Measurements from ENCODE around the gene FAM3A.

Gene FAM3A

DNA sequence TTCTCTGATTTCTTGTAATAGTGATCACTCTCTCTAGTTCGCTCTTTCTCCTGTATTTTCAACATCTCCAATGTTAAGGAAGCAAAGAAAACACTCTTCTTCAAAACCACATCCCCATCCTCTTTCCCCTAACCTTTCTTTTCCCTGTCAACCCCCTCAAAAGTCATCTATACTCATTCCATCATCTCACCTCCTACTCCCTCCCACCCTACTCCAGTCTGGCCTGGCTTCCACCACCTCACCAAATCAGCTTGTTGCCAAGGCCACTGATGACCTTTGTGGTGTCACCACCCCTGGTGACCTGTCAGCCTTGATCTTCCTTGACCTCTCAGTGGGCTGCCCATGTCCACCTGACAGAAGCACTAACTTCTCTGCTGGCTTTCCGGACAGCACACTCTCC is 2.3 kb downstream of the FAM3A start:
- no peak for TF ChIP-seq CTCF (IDR thresholded peaks at IDR 0.05; ENCODE audit: low read depth, low read length)
- no peak overlapping the region for H3K4me3 ChIP-seq (ENCODE audit: low read depth, low read length)

- H3K4me3 ChIP-seq (ENCODE audit: low read depth, low read length) = no peak overlapping the region
- no peak for TF ChIP-seq CTCF (IDR thresholded peaks at IDR 0.05; ENCODE audit: low read depth, low read length)
Observed at GRCh38 chrX:154512879-154513553, 3.0 kb downstream of the FAM3A start.

DNA sequence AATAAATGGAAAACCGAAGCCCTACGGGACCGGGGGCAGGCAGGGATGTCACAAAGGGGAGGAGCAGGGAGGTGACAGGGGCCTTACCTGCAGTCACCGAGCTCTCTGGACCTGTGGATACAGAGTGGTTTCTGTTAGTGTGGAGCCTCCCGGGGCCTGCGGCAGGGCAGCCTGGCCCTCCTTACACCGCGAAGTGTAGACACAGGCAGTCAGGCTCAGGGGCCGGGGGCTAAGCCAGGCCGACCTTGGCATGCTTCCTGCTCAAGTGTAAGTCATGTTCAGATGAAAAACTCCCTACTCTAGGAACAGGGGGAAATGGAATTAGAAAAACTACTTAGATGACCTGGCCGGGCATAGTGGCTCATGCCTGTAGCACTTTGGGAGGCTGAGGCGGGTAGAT is 4.3 kb downstream of the FAM3A start:
- no peak for TF ChIP-seq CTCF (IDR thresholded peaks at IDR 0.05; ENCODE audit: low read depth, low read length)
- no peak overlapping the region for H3K4me3 ChIP-seq (ENCODE audit: low read depth, low read length)

GRCh38 chrX:154509455-154509854 is 6.6 kb downstream of the FAM3A start:
- no peak for TF ChIP-seq CTCF (IDR thresholded peaks at IDR 0.05; ENCODE audit: low read depth, low read length)

GRCh38 chrX:154508384-154508745 is 7.7 kb downstream of the FAM3A start:
- TF ChIP-seq CTCF (IDR thresholded peaks at IDR 0.05; ENCODE audit: low read depth, low read length) = no peak
- H3K4me3 ChIP-seq (ENCODE audit: low read depth, low read length) = no peak overlapping the region

More at GRCh38 chrX:154509455-154509854, 6.6 kb downstream of the FAM3A start:
- no peak overlapping the region for H3K4me3 ChIP-seq (ENCODE audit: low read depth, low read length)

DNA sequence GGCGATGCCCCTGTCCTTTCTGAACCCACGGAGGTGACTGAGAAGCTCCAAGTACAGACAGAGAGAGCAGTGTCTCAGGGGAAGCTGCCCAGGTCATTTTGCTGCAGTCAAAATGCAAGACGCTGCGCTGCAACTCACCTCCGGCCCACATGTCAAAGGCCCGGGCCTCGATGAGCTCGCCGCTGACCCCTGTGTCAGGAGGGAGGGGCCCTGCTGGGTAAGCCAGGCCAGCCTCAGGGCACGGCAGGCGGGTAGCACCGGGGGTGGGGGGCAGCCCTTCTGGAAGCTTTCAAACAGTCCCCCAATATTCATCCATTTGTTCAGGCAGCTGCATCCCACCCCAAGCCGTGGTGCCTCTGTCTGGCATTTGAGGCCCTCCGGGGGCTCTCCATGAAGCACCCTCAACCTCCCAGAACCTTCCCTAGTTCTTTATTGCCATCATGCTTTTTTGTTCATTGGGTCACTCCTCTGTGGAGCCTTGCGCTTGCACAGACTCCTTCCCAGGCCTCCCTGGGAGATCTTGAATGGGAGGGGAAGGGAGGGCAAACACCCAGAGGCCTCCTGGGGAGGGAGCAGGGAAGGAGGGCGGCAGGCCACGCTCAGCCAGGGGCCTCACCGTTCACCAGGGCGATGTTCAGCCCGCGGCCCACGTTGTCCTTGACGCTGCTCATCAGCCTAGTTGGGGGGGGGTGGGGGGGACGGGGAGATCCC is 8.2 kb downstream of the FAM3A start:
- no peak overlapping the region for H3K4me3 ChIP-seq (ENCODE audit: low read depth, low read length)
- no peak for TF ChIP-seq CTCF (IDR thresholded peaks at IDR 0.05; ENCODE audit: low read depth, low read length)
